PC-9 (cell line): Measurements from ENCODE around the gene POLR2J3.
"Not testable (repeated sequence)": the region's sequence is repeated elsewhere in the genome, so short reads cannot be mapped to it uniquely, and the experiment has no call there.

ENCODE experiments used
- EZH2 ChIP-seq: fragments of 200-600 bp; sonication (generic); IDR thresholded peaks from 2 replicates; pipeline ENCODE4 v1.8.0; 2017; ENCODE audit warnings: antibody characterized with exemption, low read depth
- TF ChIP-seq, protein P1 (sequence below): fragments of 200-600 bp; sonication (generic); conservative IDR thresholded peaks from 2 replicates; pipeline ENCODE4 v1.6.1; 2017; ENCODE audit warnings: mixed run types, antibody characterized with exemption, mild to moderate bottlenecking, moderate library complexity

DNA sequence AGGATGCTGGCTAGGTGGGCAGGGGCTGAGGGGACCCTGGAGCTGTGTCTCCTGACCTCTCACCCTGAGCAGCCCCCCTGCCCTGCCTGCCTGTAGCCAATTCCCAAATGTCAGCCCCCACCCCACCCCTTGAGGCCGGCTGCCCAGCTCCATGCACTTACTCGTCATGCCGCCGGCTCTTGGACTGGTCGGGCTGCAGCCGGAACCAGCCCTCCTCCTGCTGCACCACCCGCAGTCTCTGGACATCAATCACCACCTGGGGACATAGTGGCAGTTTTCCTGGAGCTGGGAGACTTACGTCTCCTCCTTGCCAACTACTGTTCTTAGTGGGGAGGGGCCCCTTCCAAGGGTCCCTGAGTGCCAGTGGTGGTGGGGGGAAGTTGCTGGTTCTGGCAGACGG is 27.3 kb upstream of the POLR2J3 start:
- TF ChIP-seq, protein P1, sequence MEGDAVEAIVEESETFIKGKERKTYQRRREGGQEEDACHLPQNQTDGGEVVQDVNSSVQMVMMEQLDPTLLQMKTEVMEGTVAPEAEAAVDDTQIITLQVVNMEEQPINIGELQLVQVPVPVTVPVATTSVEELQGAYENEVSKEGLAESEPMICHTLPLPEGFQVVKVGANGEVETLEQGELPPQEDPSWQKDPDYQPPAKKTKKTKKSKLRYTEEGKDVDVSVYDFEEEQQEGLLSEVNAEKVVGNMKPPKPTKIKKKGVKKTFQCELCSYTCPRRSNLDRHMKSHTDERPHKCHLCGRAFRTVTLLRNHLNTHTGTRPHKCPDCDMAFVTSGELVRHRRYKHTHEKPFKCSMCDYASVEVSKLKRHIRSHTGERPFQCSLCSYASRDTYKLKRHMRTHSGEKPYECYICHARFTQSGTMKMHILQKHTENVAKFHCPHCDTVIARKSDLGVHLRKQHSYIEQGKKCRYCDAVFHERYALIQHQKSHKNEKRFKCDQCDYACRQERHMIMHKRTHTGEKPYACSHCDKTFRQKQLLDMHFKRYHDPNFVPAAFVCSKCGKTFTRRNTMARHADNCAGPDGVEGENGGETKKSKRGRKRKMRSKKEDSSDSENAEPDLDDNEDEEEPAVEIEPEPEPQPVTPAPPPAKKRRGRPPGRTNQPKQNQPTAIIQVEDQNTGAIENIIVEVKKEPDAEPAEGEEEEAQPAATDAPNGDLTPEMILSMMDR = not testable (repeated sequence)
- TF ChIP-seq EZH2 = not testable (repeated sequence)
